ENCODE data around the gene PRDM5.

GRCh38 chr4:120826853-120827252, 95.7 kb downstream of the PRDM5 start:
- no peak for TF ChIP-seq POLR2A (IDR thresholded peaks at IDR 0.05)
- no peak for TF ChIP-seq CTCF (IDR thresholded peaks at IDR 0.05)
- no peak for TF ChIP-seq EP300 (IDR thresholded peaks at IDR 0.05)
